ENCODE data around the gene ERGIC3.
A peak's percentile ranks its signal among the peaks of the same experiment; 100 is the strongest.
"Not testable (repeated sequence)": the region's sequence is repeated elsewhere in the genome, so short reads cannot be mapped to it uniquely, and the experiment has no call there.

ERGIC3 gene

DNA sequence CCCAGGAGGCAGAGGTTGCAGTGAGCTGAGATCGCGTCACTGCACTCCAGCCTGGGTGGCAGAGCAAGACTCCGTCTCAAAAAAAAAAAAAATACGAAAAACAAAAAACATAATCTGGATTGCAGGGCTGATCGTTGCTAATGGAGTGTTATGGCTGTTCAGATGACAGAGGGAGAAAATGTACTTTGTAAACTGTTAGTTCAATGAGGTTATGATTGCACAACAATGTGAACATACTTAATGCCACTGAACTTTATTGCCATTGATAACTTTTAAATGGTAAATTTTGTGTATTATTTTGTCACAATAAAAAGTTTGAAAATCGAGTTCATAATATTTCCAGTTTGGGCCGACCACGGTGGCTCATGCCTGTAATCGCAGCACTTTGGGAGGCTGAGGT, 22.9 kb upstream of the ERGIC3 start:
- no peak for DNase-seq

DNA sequence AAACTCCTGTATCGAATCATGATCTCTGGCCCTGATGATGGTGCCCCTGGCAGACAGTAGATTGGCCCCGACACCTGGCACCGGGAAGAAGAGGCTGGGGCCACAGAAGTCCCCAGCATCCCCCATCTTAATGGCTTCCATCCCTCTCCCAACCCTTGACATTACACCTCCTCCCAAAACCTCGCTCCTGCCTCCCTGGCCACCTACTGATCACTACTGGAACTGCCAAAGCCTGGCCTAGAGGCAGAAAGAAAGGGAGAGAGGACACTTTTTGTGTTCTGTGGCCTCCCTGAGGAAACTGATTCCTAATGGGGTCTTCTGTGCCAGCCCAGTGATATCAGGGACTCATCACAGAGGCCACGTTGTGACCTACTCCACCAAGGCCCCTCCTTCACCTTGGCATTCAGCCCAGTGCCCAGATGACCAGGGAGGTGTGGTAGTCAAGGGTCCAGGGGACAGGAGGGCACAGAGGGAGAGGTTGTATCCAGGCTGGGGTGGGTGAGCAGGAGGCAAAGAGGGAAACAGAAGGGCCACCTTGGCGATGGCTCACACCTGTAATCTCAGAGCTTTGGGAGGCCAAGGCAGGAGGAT, 18.5 kb upstream of the ERGIC3 start:
- DNase-seq, result peak; percentile 23

DNA sequence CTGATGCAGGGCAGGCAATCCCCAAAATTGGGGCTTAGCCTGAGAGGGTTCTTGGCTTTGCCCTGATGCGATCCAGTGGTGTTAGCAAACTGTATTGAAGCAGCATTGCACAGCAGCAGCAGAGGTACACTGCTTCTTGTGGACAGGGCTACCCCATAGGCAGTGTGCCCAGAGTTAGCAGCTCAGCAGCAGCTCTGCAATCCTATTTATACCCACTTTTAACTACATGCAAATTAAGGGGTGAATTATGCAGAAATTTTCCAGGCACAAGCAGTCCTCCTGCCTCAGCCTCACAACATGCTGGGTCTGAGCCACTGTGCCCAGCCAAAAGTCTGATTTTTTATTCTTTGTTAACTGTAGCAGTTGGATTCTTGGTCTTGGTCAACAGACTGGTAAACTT, 16.2 kb upstream of the ERGIC3 start:
- DNase-seq, result no peak

DNA sequence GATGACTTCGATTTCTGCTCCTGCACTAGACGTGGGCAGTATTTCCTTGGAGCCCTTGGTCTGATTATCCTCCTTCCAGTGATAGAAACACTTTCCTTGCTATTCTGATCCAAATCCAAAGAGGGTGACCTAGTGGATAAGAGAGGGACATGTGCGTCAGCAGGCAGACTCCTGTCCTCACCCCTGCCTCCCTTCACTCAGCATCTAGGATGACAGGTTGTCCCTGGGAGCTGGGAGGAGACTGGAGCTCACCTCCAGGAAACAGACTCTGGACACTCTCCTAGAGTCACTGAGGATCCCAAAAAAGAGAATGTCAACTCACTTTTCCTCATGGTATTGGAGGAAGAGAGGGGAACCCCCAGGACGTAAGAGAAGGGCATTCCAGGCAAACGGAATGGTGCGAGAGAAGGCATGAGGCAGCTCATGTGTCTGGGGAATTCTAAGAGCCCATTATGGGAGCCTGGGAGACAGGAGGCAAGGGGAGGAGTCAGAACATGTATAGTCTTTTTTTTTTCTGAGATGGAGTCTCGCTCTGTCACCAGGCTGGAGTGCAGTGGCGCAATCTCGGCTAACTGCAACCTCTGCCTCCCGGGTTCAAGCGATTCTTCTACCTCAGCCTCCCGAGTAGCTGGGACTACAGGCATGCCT, 14.6 kb upstream of the ERGIC3 start:
- no peak for DNase-seq

DNA sequence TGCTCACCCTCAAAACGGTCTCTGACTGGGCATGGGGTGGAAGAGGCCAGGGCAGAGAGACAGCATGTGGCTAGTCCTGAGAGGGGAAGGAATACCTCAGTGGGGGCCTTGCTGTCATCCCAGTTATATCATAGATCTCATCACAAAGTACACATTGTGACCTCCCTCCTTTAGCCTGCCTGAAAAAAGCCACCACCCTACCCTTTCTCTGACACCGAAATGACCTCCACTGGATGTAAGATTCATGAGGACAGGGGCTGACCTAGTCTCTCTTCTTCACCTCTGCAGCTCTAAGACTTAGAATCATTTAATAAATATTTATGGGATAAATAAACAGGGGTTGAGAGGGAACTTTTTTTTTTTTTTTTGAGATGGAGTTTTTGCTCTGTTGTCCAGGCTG, 12.3 kb upstream of the ERGIC3 start, which contains the start of gene C20orf173:
Gene C20orf173, minus strand, starts transcription at position 101 of the 400 bp plus-strand sequence. CDS start 279 bp downstream, outside the sequence.
- DNase-seq, result no peak

DNA sequence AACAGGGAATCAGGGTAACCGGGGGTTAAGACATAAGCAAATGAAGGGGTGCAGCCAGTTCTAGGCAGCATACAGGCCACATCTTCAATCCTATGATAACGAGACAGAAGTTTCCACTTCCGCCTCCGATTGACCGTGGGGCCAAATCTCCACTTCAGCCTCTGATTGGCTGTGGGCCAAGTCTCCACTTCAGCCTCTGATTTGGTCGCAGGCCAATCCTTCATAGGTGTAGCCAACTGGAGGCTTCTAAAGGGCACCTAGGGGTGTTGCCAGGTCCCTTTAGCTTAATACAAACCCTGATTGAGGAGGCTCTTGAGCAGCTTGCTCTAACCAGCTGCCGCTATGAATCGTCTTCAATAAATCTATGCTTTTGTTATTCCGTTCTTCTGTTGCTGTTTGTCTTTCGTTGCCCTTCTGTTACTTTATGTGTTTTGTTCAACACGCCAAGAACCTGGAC, 2.1 kb upstream of the ERGIC3 start:
- DNase-seq, result peak; percentile 9

DNA sequence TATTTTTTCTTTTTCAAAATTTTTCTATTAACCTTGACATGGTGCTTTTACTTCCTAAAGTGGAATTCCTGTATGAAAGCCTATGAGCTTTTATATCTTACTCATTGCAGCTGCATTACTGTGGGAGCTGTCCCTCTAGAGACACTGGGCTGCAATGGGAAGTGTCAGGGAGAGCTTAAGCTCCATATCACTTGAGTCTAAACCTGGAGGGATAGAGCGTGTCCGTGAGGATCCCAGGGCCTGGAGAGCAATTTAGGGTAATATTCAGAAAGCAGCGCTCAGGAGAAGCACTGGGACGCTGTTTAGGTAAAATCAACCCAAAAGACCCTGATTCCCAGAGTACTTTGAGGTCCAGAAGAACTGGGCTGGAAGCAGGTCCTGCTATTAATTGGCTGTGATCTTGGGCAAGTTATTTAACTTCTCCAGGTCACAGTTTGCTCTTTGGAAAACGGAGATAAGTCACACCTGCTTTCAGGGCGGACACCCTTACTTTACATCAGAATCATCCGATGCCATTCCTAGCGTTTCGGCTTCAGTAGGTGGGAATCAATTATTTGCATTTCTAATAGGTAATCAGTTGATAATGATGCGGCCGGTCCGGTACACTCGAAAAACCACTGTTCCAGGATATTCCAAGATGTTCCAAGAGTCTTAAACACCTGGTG, 628 bp upstream of the ERGIC3 start:
- DNase-seq, result no peak

DNA sequence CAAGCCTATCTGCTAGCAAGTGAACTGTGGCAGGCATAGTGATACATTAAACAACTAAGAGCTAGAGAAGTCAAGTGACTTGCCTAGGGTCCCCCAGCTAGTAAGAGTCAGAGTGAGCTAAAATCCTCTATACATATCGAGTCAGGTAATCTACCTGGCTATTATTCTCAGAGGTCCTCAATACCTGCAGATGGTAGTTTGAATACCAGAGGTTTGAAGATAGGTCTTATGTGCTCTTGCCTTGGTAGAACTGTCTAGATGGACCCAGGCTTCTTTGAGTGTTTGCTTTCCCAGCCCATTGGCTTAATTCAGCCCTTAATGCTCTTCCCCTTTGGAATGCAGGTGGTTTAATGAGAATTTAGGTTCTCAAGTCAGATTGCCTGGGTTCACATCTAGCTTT, 1.1 kb downstream of the ERGIC3 start:
- no peak for DNase-seq

DNA sequence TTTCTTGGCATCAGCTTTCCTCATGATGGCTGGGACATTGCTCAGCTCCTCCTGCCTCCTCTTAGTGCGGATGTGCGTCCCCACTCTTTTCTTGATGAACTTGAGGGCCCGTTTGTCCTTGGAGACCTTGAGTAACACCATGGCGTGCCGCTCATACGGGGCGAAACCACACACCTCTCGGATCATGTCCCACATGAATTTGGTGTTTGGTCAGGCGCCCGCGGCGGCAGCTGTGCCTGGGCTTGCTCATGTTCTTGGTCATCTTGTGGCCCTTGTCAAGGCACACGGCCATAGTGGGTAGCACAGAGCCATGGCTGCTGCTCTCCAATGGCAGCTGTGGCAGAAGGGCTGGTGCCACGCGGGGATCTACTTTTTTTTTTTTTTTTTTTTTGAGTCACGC, 2.6 kb downstream of the ERGIC3 start:
- no peak for DNase-seq

DNA sequence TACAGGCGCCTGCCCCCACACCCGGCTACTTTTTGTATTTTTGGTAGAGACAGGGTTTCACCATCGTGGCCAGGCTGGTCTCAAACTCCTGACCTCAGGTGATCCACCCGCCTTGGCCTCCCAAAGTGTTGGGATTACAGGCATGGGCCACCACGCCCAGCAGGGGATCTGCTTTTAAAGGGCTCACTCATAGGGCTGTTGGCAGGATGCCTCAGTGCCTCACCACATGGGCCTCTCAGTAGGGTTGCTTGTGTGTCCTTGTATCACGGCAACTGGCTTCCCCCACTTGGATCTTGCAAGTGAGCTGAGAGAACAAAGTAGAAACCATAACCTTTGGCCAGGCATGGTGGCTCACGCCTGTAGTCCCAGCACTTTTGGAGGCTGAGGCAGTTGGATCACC, 3.1 kb downstream of the ERGIC3 start:
- not testable (repeated sequence) for DNase-seq

DNA sequence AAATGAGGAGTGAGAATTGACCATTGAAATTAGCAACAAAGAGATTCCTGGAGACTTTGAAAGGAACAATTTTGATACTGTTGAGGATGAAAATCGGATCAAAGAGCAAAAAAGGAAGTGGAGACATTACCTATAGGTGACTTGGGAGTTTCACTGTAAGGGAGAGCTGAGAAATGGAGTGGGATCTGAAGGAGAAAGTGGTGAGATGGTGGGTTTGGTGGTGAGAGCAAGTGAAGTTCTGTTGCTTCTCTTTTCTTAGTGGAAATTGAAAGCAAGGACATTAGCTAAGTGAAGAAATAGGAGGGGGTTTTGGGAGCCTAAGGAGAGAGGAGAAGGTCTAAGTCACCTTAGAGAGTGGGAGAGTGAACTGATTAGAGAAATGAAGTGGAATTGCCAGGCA, 4.2 kb downstream of the ERGIC3 start:
- no peak for DNase-seq

DNA sequence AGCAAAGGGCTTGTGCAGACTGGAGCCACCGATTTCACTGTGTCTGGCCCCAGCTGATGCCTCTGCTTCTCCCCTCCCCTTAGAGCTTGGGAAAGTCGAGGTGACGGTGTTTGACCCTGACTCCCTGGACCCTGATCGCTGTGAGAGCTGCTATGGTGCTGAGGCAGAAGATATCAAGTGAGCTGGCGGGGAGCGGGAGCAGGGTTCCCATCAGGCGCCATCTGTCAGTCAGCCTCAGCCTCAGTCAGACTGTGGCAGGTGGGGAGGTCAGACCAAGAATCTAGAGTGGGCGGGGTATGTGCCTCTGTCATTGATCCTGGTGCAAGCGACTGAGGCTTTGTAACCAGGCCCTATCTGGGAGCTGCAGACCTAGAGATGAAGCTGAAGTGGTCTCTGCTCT, 5.5 kb downstream of the ERGIC3 start:
- no peak for DNase-seq

DNA sequence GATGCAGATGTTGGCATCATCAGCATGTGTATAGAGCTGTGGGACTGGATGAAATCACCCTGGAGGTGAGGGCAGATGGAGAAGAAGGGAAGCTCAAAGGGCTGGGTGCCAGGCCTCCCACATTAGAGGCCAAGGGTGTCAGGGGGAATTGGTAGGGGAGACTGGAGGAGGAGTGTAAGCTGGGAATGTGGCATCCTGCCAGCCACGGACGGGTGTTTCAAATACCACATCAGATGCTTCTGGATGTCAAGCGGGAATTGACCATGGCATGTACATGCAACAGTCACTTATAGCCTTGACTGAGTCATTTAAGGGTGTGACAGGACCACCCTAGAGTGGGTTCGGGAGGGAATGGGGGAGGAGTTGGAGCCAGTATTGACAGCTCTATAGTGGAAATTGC, 9.6 kb downstream of the ERGIC3 start:
- no peak for DNase-seq

DNA sequence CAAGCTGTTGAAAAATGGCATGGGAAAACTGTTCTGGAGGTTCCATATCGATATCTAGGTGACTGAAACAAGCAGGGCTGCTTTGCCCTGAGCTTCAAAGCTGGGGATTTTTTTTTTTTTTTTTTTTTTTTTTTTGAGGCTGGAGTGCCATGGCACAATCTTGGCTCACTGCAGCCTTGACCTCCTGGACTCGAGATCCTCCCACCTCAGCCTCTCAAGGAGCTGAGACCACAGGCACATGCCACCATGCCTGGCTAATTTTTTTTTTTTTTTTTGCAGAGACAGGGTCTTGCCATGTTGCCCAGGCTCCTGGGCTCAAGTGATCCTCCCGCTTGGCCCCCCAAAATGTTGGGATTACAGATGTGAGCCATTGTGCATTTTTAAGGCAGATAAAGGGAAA, 11.0 kb downstream of the ERGIC3 start:
- no peak for DNase-seq

DNA sequence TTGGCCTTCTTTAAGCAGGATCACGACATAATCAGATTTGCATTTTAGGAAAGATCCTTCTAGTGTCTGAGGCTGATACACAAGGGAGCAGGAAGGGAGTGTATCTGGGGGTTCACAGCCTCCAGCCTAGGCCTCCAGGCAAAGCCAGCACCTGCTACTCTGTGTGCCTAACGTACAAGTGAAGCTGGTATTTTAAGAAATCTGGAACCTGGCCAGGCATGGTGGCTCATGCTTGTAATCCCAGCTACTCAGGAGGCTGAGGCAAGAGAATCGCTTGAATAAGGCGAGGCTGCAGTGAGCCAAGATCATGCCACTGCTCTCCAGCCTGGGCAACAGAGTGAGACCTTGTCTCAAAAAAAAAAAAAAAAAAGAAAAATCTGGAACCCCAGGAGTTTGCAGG, 13.6 kb downstream of the ERGIC3 start:
- not testable (repeated sequence) for DNase-seq

DNA sequence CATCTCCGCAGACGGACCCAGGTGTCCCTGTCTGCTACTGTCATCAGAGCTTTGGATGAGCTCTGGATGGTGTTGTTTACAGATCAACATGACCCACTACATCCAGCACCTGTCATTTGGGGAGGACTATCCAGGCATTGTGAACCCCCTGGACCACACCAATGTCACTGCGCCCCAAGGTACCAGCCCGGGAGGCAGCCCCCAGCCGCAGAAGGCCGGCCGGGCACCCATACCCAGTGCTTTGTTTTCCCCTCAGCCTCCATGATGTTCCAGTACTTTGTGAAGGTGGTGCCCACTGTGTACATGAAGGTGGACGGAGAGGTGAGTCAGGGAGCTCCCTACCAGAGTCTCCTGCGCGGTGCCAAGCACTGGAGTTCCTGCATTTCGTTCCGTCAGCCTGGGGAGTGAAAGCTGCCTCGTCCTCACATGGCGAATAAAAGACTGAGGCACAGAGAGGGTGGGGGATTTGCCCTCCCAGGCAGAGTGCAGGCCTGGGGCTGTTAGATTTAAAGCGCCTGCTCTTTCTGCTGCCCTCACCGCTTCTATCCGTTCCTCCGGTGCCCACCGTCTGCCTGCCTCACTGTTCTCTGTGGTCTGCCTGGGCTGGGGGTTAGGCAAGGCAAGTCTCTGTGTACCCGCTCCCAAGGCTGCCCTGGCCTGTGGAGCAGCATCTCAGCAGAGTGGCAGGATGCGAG, 14.2 kb downstream of the ERGIC3 start:
- no peak for DNase-seq

DNA sequence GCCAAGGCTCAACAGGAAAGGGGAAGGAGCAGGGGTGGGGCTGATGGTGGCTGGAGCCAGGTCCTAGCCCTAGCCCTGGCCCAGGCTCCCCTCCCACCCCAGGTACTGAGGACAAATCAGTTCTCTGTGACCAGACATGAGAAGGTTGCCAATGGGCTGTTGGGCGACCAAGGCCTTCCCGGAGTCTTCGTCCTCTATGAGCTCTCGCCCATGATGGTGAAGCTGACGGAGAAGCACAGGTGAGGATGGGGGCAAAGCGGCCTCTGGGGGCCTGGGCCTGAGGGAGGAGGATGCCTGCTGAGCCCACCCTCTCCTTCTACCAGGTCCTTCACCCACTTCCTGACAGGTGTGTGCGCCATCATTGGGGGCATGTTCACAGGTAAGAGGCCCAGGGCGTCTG, 15.0 kb downstream of the ERGIC3 start:
- no peak for DNase-seq

DNA sequence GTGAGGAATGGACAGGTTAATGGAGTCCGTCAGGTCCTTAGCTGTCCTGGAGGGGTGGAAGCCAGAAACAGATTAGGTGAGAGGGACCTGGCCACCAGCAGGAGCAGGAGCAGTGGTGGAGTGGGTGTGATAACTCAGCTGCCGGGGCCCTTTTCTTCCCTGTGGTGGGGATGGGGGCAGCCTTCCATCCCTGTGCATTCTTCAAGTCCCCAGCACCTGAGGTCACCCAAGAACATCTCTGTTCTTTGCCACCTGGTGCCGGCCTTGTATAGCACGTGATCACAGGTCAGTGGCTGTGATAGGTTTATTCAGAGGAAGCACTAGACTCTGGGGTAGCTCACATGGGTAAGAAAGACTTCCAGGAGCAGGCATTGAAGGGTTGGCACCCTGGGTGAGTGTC, 16.6 kb downstream of the ERGIC3 start:
- DNase-seq, result no peak

DNA sequence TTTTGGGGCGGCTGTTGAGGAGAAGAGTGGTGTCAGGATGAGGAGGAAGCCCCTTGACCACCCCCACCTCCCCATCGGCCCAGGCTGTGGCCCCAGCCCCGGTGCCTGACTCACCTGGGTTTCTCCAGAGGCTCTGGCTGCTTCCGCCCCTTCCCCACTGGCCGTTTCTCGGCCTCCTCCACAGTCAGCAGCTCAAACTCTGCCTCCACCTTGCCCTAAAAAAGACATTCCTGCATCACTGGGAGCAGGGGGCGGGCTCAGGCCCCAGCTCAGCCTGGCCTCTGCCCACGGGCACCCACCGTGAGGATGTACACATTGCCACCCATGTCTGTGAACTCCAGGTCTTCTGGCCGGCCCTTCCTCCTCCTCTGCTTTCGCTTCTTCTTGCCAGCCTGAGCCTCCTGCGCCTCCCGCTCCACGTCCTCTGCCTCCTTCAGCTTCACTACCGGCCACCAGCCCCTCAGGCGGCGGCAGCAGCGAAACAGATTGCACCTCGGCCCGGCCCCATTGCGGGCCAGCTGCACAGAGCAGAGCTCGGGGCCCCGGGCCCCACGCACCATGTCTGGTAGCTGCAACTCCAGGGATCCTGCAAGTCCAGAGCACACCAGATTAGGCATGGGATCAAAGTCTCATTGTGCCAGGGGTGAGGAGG, 17.3 kb downstream of the ERGIC3 start:
- no peak for DNase-seq

DNA sequence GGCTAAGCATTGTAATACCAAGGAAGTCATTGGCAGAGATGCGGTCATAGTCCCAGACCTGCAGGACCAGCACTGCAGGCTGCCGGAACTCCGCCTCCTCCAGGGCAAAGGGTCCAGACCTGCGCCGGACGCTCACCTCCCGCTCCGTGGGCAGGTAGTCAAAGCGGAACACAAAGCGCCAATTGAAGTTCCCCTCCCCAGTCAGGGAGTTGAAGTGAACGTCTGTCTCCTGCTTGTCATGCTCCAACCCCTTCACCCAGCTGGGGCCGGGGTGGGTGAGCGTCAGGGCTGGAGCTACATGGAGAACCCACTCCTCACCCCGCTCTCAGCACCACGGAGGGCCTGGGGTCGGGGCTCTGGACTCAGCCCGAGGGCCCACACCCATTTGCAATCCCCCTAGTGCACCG, 18.2 kb downstream of the ERGIC3 start:
- DNase-seq, result no peak

DNA sequence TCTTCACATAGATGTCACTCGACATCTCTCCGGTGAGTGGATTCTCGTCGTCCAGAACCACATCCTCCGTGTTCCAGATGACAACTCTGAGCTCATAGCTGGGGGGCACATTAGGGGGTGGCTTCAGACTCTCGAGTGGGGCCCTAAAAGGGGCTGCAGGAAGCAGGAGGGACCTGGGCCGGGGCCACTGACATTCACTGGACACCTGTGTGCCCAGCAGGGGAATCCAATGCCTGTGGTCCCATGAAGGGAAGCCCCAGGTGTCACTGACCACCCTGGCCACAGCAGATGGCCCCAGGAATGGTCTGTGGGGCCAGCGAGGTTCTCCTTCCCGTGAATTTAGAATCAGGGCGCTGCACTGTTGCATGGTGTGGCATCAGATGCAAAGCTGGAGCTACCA, 18.7 kb downstream of the ERGIC3 start:
- DNase-seq, result no peak

DNA sequence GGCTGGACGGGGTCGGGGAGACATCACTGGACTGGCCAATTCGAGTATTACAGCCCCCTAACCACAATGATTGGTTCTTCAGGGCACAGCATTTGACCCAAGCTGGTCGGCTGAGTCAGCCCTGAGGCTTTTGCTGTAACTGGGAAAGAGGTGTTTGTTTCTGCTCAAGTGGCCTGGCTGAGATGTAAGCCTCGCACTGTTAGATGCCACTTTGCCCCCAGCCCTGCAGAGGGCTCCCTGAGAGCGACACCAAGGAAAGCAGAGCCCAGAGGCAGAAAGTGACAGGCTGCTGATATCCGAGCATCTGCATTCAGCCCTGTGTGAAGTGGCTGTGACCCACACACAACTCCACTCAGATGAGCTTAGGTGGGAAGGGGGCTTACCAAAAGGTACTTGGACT, 19.4 kb downstream of the ERGIC3 start:
- no peak for DNase-seq

DNA sequence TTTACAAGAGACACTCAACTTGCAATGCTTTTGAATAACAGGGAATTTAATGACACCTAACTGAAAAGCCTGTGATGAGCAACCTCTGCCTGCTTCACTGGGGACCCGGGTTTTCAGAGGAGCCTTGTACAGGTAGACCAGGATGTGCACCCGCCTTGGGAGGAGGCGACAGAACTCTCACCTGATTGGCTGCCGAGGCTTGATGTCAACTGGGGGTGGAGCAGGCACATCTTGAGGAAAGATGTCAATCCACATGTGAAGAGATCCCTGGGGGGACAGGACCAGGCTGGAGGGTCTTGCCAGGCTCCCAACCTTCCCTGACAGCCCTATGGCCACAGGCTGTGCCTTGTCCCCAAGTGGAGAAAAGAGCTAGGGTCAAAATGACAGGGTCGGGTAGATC, 19.8 kb downstream of the ERGIC3 start:
- DNase-seq, result no peak

Data from activated naive CD4-positive, alpha-beta T cell treated with Interleukin-2 at 50 U/mL for 16 hours (primary cell).